CD8-positive, alpha-beta memory T cell (primary cell): Measurements from ENCODE around the gene DNAJA3. TPM values are rescaled to one million over a fixed set of nuclear protein-coding genes. Genes with fewer than 3 reads are reported as not detected.
A peak's percentile ranks its signal among the peaks of the same experiment; 100 is the strongest.

Experiments
- CTCF ChIA-PET: fragments of 350-600 bp; sonication (Branson Sonifier 250); formaldehyde crosslinking; loops from one replicate; lab custom pipeline; 2021; ENCODE audit warnings: antibody characterized with exemption; lab: Charles Lee
- POLR2A ChIA-PET: fragments of 350-600 bp; sonication (Branson Sonifier 250); formaldehyde crosslinking; loops from one replicate; lab custom pipeline; 2021; ENCODE audit warnings: antibody characterized with exemption; lab: Charles Lee
- DNase-seq, 5 donors: peaks; one replicate each; pipeline versions ENCODE4 v3.0.0 to v3.0.0-alpha.2; 2020 to 2022; ENCODE audit warnings: mixed read lengths in 1 of 5
- H3K27ac ChIP-seq: one replicate; pipeline ENCODE4 v1.7.0; 2013; ENCODE audit warnings: low read depth, mild to moderate bottlenecking, low read length, moderate library complexity
- H3K27me3 ChIP-seq: 2 replicates; pipeline ENCODE4 v1.7.0; 2013; ENCODE audit warnings: low read length, mild to moderate bottlenecking; ENCODE audit not compliant: insufficient read depth, poor library complexity, severe bottlenecking
- H3K36me3 ChIP-seq: 2 replicates; pipeline ENCODE4 v1.7.0; 2013; ENCODE audit warnings: mild to moderate bottlenecking, low read length, moderate library complexity; ENCODE audit not compliant: insufficient read depth
- H3K4me1 ChIP-seq: 2 replicates; pipeline ENCODE4 v1.7.0; 2013; ENCODE audit warnings: mild to moderate bottlenecking, low read length, moderate library complexity; ENCODE audit not compliant: insufficient read depth
- H3K4me3 ChIP-seq: 2 replicates; pipeline ENCODE4 v1.7.0; 2013; ENCODE audit warnings: mild to moderate bottlenecking, low read length
- H3K9me3 ChIP-seq: 2 replicates; pipeline ENCODE4 v1.7.0; 2013; ENCODE audit warnings: mild to moderate bottlenecking, low read length
- H3K27ac Mint-ChIP-seq, 8 donors: one replicate each; pipeline ENCODE4 v1.8.0; 2020 to 2021; ENCODE audit warnings: mixed read lengths in 8 of 8, mild to moderate bottlenecking in 6 of 8, inconsistent platforms in 3 of 8, moderate library complexity in 3 of 8
- H3K27me3 Mint-ChIP-seq, 2 donors: one replicate each; pipeline ENCODE4 v1.8.0; 2020 to 2021; ENCODE audit warnings: mixed read lengths in 2 of 2, mild to moderate bottlenecking in 1 of 2, moderate library complexity in 1 of 2
- H3K36me3 Mint-ChIP-seq, 3 donors: one replicate each; pipeline ENCODE4 v1.8.0; 2020 to 2021; ENCODE audit warnings: mixed read lengths in 3 of 3, inconsistent platforms in 1 of 3, mild to moderate bottlenecking in 1 of 3
- H3K4me1 Mint-ChIP-seq, 3 donors: one replicate each; pipeline ENCODE4 v1.8.0; 2020 to 2021; ENCODE audit warnings: mixed read lengths in 3 of 3, inconsistent platforms in 1 of 3, mild to moderate bottlenecking in 1 of 3
- H3K4me3 Mint-ChIP-seq, 7 donors: one replicate each; pipeline ENCODE4 v1.8.0; 2020 to 2021; ENCODE audit warnings: mixed read lengths in 7 of 7, mild to moderate bottlenecking in 6 of 7, moderate library complexity in 4 of 7, inconsistent platforms in 2 of 7
- H3K9me3 Mint-ChIP-seq, 5 donors: one replicate each; pipeline ENCODE4 v1.8.0; 2020 to 2022; ENCODE audit warnings: mixed read lengths in 5 of 5, mild to moderate bottlenecking in 3 of 5, moderate library complexity in 2 of 5, inconsistent platforms in 1 of 5
- polyA plus RNA-seq: library from polyadenylated mRNA; unstranded; fragments of 300-500 nt; fragmentation: Illumina TruSeq; gene quantifications from one replicate; pipeline ENCODE4 v1.2.3, GENCODE V29; 2021
- total RNA-seq, 2 experiments: library from RNA; stranded (reverse); gene quantifications; one replicate each; pipeline ENCODE4 v1.2.3, GENCODE V29; 2021

The DNAJA3 gene
- total and polyA plus RNA-seq, 3 experiments from 2014 or later: 51.1 to 108 (median 104) TPM

DNA sequence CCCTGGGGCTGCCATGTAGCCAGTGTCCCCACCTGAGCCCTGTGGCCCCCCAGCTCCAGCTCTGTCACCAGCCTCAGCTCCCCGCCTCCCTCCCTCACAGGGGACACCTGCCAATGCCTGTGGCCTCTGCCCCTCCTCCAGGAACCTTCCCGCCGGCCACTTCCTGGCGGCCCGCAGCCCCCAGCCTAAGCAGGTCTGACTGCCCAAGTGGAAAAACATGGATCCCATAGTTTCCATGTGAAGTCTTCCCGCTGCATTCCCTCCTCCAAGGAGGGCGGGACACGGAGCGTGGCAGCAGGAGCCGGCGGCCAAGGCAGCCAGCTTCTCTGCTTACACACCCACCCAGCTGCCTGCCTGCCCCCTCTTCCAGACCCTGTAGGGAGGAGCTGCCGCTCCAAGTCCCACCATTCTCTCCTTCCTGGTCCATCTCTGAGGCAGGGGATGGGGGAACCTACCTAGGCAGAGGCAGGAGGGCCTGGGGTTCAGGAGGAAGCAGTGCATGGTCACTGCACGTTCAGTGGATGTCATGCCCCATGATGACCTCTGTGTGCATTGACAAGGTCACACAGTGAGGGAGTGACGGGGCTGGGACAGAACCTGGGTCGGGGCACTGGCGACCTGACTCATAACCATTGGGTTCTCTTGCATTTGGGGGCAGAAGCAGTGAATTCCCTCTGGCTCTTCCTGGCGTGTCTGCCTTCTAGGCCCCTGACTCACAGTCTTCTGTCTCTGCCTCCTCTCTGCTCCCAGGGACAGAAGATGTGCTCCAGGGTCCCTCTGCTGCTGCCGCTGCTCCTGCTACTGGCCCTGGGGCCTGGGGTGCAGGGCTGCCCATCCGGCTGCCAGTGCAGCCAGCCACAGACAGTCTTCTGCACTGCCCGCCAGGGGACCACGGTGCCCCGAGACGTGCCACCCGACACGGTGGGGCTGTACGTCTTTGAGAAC is 45.3 kb upstream of the DNAJA3 start:
- CTCF ChIA-PET: no interaction called here
- Histone ChIP-seq H3K9me3 (no peaks in the 10 kb centered on the region), H3K27ac (no peak overlapping the region), H3K4me3 (no peak overlapping the region), H3K36me3 (peaks cover 14% of the 10 kb centered on the region), H3K27me3 (no peaks in the 10 kb centered on the region), H3K4me1 (no peaks in the 10 kb centered on the region)
- no peaks in the 10 kb centered on the region for H3K27me3 Mint-ChIP-seq
- H3K4me1 Mint-ChIP-seq: peaks cover 5 to 36% (median 6%) of the 10 kb centered on the region in 3 donors
- peaks cover 0 to 1% (median 0%) of the 10 kb centered on the region in 5 donors for H3K9me3 Mint-ChIP-seq
- H3K36me3 Mint-ChIP-seq: peaks cover 0 to 65% (median 2%) of the 10 kb centered on the region in 3 donors
- peak overlapping the region in 1 of 8 donors; percentile 71 for H3K27ac Mint-ChIP-seq
- peak in 1 of 5 donors; percentile 14 for DNase-seq
- H3K4me3 Mint-ChIP-seq: peak overlapping the region in 1 of 7 donors; percentile 74
- POLR2A ChIA-PET: no interaction called here

DNA sequence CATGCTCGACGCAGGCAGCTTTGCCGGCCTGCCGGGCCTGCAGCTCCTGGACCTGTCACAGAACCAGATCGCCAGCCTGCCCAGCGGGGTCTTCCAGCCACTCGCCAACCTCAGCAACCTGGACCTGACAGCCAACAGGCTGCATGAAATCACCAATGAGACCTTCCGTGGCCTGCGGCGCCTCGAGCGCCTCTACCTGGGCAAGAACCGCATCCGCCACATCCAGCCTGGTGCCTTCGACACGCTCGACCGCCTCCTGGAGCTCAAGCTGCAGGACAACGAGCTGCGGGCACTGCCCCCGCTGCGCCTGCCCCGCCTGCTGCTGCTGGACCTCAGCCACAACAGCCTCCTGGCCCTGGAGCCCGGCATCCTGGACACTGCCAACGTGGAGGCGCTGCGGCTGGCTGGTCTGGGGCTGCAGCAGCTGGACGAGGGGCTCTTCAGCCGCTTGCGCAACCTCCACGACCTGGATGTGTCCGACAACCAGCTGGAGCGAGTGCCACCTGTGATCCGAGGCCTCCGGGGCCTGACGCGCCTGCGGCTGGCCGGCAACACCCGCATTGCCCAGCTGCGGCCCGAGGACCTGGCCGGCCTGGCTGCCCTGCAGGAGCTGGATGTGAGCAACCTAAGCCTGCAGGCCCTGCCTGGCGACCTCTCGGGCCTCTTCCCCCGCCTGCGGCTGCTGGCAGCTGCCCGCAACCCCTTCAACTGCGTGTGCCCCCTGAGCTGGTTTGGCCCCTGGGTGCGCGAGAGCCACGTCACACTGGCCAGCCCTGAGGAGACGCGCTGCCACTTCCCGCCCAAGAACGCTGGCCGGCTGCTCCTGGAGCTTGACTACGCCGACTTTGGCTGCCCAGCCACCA is 44.4 kb upstream of the DNAJA3 start:
- CTCF ChIA-PET: interaction anchor here (1.0 kb wide), 1 partner anchor 32 kb away, joined by 3 read pairs; no protein-coding TSS in a partner anchor
- H3K9me3 Mint-ChIP-seq: peaks cover 0 to 2% (median 0%) of the 10 kb centered on the region in 5 donors
- POLR2A ChIA-PET: no interaction called here
- Histone ChIP-seq H3K4me1 (no peaks in the 10 kb centered on the region), H3K27me3 (no peaks in the 10 kb centered on the region), H3K4me3 (no peak overlapping the region), H3K27ac (no peak overlapping the region), H3K36me3 (peaks cover 21% of the 10 kb centered on the region), H3K9me3 (no peaks in the 10 kb centered on the region)
- H3K4me3 Mint-ChIP-seq: peak overlapping the region in 1 of 7 donors; percentile 74
- DNase-seq: peak in 1 of 5 donors; percentile 12
- H3K27me3 Mint-ChIP-seq: no peaks in the 10 kb centered on the region
- H3K36me3 Mint-ChIP-seq: peaks cover 0 to 71% (median 2%) of the 10 kb centered on the region in 3 donors
- peaks cover 3 to 31% (median 5%) of the 10 kb centered on the region in 3 donors for H3K4me1 Mint-ChIP-seq
- peak overlapping the region in 2 of 8 donors; percentile 29 to 71 for H3K27ac Mint-ChIP-seq

DNA sequence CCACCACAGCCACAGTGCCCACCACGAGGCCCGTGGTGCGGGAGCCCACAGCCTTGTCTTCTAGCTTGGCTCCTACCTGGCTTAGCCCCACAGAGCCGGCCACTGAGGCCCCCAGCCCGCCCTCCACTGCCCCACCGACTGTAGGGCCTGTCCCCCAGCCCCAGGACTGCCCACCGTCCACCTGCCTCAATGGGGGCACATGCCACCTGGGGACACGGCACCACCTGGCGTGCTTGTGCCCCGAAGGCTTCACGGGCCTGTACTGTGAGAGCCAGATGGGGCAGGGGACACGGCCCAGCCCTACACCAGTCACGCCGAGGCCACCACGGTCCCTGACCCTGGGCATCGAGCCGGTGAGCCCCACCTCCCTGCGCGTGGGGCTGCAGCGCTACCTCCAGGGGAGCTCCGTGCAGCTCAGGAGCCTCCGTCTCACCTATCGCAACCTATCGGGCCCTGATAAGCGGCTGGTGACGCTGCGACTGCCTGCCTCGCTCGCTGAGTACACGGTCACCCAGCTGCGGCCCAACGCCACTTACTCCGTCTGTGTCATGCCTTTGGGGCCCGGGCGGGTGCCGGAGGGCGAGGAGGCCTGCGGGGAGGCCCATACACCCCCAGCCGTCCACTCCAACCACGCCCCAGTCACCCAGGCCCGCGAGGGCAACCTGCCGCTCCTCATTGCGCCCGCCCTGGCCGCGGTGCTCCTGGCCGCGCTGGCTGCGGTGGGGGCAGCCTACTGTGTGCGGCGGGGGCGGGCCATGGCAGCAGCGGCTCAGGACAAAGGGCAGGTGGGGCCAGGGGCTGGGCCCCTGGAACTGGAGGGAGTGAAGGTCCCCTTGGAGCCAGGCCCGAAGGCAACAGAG is 43.5 kb upstream of the DNAJA3 start:
- Mint-ChIP-seq H3K9me3 (peaks cover 0 to 2% (median 0%) of the 10 kb centered on the region in 5 donors), H3K4me1 (peaks cover 3 to 28% (median 5%) of the 10 kb centered on the region in 3 donors), H3K4me3 (peak overlapping the region in 1 of 7 donors; percentile 68), H3K36me3 (peaks cover 0 to 78% (median 2%) of the 10 kb centered on the region in 3 donors), H3K27me3 (no peaks in the 10 kb centered on the region), H3K27ac (no peak overlapping the region)
- DNase-seq: peak in 1 of 5 donors; percentile 15
- CTCF ChIA-PET: interaction anchor here (1.0 kb wide), 1 partner anchor 31 kb away, joined by 3 read pairs; no protein-coding TSS in a partner anchor
- Histone ChIP-seq H3K27me3 (no peaks in the 10 kb centered on the region), H3K4me1 (no peaks in the 10 kb centered on the region), H3K4me3 (no peak overlapping the region), H3K27ac (no peak overlapping the region), H3K9me3 (no peaks in the 10 kb centered on the region), H3K36me3 (peaks cover 29% of the 10 kb centered on the region)
- POLR2A ChIA-PET: no interaction called here

DNA sequence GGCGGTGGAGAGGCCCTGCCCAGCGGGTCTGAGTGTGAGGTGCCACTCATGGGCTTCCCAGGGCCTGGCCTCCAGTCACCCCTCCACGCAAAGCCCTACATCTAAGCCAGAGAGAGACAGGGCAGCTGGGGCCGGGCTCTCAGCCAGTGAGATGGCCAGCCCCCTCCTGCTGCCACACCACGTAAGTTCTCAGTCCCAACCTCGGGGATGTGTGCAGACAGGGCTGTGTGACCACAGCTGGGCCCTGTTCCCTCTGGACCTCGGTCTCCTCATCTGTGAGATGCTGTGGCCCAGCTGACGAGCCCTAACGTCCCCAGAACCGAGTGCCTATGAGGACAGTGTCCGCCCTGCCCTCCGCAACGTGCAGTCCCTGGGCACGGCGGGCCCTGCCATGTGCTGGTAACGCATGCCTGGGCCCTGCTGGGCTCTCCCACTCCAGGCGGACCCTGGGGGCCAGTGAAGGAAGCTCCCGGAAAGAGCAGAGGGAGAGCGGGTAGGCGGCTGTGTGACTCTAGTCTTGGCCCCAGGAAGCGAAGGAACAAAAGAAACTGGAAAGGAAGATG is 42.8 kb upstream of the DNAJA3 start:
- H3K4me1 Mint-ChIP-seq: peaks cover 1 to 22% (median 2%) of the 10 kb centered on the region in 3 donors
- H3K4me3 ChIP-seq: no peak overlapping the region
- H3K4me1 ChIP-seq: no peaks in the 10 kb centered on the region
- H3K9me3 Mint-ChIP-seq: peaks cover 0 to 2% (median 0%) of the 10 kb centered on the region in 5 donors
- H3K36me3 Mint-ChIP-seq: peaks cover 0 to 80% (median 2%) of the 10 kb centered on the region in 3 donors
- no peaks in the 10 kb centered on the region for H3K27me3 Mint-ChIP-seq
- no peaks in the 10 kb centered on the region for H3K9me3 ChIP-seq
- DNase-seq: no peak
- no peak overlapping the region for H3K27ac ChIP-seq
- H3K27me3 ChIP-seq: no peaks in the 10 kb centered on the region
- CTCF ChIA-PET: no interaction called here
- H3K27ac Mint-ChIP-seq: peak overlapping the region in 1 of 8 donors; percentile 63
- POLR2A ChIA-PET: no interaction called here
- peak overlapping the region in 2 of 7 donors; percentile 20 to 44 for H3K4me3 Mint-ChIP-seq
- peaks cover 29% of the 10 kb centered on the region for H3K36me3 ChIP-seq

DNA sequence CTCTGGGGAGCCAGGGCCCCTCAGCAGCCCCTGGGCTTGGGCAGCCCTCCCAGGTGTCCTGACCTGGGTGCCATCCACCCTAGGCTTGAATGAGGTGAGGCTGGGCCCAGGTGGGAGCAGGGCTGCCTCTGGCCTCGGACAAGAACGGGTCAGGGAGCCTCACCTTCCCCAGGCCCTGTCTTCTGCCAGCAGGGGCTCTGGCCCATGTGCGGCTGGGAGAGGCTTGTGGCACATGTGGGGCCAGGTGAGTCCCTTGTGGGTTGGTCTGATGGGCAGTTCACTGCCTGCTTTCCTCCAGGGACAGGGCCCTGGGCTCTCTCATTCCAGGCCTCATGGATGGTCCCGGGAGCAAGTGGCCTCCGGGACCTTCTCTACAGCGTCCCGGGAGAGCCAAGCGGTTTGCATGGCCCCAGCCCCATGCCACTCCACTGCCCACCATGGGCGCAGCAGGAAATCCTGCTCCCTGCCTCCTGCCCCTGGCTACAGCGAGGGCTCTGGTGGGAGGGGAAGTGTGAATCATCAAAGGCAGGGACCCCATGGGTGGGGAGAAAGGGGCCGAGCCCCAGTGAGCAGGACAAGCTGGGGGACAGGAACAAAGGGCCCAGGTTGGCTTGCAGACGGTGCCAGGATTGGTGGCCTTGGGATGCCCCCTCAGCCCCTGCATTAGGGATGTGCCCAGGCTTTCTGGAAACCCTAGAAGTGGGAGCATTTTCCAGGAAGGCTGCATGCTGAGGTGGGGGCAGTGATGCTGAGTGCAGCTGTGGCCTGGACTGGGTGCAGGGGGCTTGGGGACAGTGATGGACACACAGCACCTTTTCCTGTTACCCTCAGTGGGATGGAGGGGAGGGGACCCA is 41.9 kb upstream of the DNAJA3 start:
- H3K4me3 ChIP-seq: no peak overlapping the region
- H3K27ac Mint-ChIP-seq: peak overlapping the region in 1 of 8 donors; percentile 63
- H3K36me3 ChIP-seq: peaks cover 29% of the 10 kb centered on the region
- H3K9me3 ChIP-seq: no peaks in the 10 kb centered on the region
- H3K4me3 Mint-ChIP-seq: no peak overlapping the region
- peaks cover 0 to 78% (median 2%) of the 10 kb centered on the region in 3 donors for H3K36me3 Mint-ChIP-seq
- ChIA-PET CTCF (no interaction called here), POLR2A (no interaction called here)
- H3K4me1 ChIP-seq: no peaks in the 10 kb centered on the region
- no peak overlapping the region for H3K27ac ChIP-seq
- H3K27me3 Mint-ChIP-seq: no peaks in the 10 kb centered on the region
- H3K4me1 Mint-ChIP-seq: peaks cover 0 to 16% (median 0%) of the 10 kb centered on the region in 3 donors
- no peaks in the 10 kb centered on the region for H3K27me3 ChIP-seq
- no peak for DNase-seq
- peaks cover 0 to 2% (median 0%) of the 10 kb centered on the region in 5 donors for H3K9me3 Mint-ChIP-seq

DNA sequence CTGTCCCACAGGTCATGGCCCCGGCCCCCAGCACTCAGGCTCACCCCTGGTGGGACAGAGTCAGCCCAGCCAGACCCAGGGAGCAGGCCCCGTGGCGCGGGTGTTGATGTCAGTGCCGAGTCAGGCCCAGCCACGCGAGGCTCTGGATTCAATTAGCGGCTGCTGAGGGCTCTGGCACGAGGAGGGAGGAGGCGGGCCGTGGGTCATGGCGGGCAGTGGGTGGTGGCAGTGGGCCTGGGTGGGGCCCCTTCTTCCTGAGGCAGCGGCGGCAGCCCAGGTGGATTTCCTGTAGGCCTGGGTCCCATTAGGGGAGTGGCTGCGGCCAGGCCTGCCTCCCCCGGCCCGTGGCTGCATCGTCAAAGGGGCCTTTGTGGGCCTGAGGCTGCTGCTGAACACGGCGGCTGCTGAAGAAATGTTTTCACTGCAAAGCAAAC is 41.1 kb upstream of the DNAJA3 start:
- POLR2A ChIA-PET: no interaction called here
- Histone ChIP-seq H3K9me3 (no peaks in the 10 kb centered on the region), H3K36me3 (peaks cover 29% of the 10 kb centered on the region), H3K27me3 (no peaks in the 10 kb centered on the region), H3K4me1 (no peaks in the 10 kb centered on the region), H3K27ac (no peak overlapping the region), H3K4me3 (no peak overlapping the region)
- H3K27ac Mint-ChIP-seq: peak overlapping the region in 1 of 8 donors; percentile 79
- no peak overlapping the region for H3K4me3 Mint-ChIP-seq
- peaks cover 0 to 11% (median 0%) of the 10 kb centered on the region in 3 donors for H3K4me1 Mint-ChIP-seq
- no peaks in the 10 kb centered on the region for H3K27me3 Mint-ChIP-seq
- peaks cover 0 to 80% (median 2%) of the 10 kb centered on the region in 3 donors for H3K36me3 Mint-ChIP-seq
- CTCF ChIA-PET: no interaction called here
- H3K9me3 Mint-ChIP-seq: peaks cover 0 to 2% (median 0%) of the 10 kb centered on the region in 5 donors
- no peak for DNase-seq
